GM18508 (cell line): ENCODE measurements around the gene RAB15.
A peak's percentile ranks its signal among the peaks of the same experiment; 100 is the strongest.
"Not testable (repeated sequence)": the region's sequence is repeated elsewhere in the genome, so short reads cannot be mapped to it uniquely, and the experiment has no call there.

Experiments
- ATAC-seq: cut with Tn5 transposase; IDR thresholded peaks from one replicate; pipeline ENCODE4 v1.9.1; 2021; ENCODE audit warnings: moderate number of reproducible peaks; ENCODE audit not compliant: insufficient read depth, unreplicated experiment

The RAB15 gene

GRCh38 chr14:64914237-64915028, 57.7 kb downstream of the RAB15 start, which contains the start of gene CHURC1:
Gene CHURC1, plus strand, starts transcription at chr14:64914455. Its CDS starts 41 bp downstream, at chr14:64914496.
- ATAC-seq = peak; percentile 82

- not testable (repeated sequence) for ATAC-seq
These were observed 58.7 kb downstream of the RAB15 start for GRCh38 chr14:64913477-64913876.

- ATAC-seq = no peak
These were observed 59.9 kb downstream of the RAB15 start for GRCh38 chr14:64912261-64912660.

DNA sequence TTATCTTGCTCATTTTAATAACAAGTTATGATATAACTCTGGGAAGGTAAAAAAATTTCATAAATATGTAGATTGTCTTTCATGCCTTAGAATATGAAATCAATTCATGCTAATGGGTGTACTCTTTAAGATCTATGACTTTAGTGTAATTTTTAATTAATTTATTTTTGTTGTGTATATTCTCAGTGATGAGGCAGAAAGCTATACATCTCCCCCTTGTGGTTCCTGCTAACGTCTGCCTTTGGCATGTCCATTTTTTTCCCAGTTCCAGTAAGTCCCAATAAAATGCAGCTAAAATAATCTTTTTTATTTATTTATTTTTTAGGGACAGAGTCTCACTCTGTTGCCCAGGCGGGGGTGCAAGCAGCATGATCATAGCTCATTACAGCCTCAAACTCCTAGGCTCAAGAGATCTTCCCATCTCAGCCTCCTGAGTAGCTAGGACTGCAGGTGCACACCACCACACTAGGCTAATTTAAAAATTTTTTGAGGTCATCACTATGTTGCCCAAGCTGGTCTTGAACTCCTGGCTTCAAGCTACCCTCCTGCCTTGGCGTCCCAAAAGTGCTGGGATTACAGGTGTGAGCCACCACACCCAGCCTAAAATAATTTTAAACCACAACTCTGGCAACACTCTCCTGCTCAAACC, 61.2 kb downstream of the RAB15 start:
- ATAC-seq = no peak

DNA sequence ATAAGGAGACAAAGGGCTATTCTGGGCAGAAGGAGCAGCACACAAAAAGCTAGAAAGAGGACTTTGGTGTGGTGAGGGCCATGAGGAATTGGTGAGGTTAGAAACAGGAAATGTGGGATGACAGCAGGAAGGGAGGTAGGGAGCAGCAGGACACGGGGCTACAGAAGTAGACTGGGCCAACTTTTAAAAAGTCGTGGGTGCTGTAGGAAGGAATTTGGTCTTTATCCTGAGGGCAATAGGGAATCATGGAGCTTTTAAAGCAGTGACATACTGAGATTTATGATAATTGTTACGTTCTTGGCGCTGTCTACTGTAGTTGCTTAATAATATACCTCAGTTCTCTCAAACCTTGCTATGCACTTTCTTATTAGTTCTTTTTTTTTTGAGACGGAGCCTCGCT, 66.1 kb downstream of the RAB15 start:
- ATAC-seq = no peak

- no peak for ATAC-seq
These were observed 72.2 kb downstream of the RAB15 start for GRCh38 chr14:64899958-64900357.
